NCI-H2081 treated with DMSO at 0.1 percent for 48 hours (cell line): ENCODE results near the gene CTR9.
"Not testable (repeated sequence)": the region's sequence is repeated elsewhere in the genome, so short reads cannot be mapped to it uniquely, and the experiment has no call there.

Experiments
- DNase-seq: peaks from one replicate; lab custom pipeline; 2025; lab: John Stamatoyannopoulos, UW

The CTR9 gene

GRCh38 chr11:10822491-10822890 lies 71.4 kb downstream of the CTR9 start:
- DNase-seq: not testable (repeated sequence)

- DNase-seq: no peak
Observed at GRCh38 chr11:10823152-10823579, 72.1 kb downstream of the CTR9 start.

DNA sequence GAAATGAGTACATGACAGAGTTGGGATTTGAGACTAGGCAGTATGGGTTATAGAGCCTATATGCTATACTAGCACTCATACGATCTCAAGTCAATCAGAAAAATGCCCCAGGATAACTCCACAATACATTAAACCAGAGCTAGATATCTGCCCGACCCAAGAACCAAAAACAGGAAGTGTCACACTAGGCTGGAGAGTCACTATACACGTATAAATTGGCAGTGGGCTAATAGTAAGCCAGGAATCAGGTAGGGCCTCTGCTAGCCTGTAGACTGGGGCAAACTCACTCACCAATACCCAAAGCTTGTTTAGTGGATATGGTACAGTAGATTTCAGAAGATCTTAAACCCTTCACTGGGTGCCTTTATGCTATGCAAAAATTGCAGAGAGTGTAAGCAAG lies 73.8 kb downstream of the CTR9 start:
- no peak for DNase-seq

GRCh38 chr11:10828402-10828801 lies 77.4 kb downstream of the CTR9 start:
- DNase-seq: no peak

GRCh38 chr11:10829139-10829538 lies 78.1 kb downstream of the CTR9 start:
- no peak for DNase-seq
